Endometrial microvascular endothelial cells (primary cell): Measurements from ENCODE around the gene GATA1. TPM values are rescaled to one million over a fixed set of nuclear protein-coding genes. Genes with fewer than 3 reads are reported as not detected.

Source experiments
- in situ Hi-C: cut with HindIII; loops from 2 replicates; pipeline ENCODE4 v1.10.0; 2017; ENCODE audit warnings: low sequenced_read_pairs, low pct_unique_long_range_greater_than_20kb; ENCODE audit errors: inconsistent ontology term
- total RNA-seq: library from RNA; depleted of rRNA; stranded (reverse); fragments of >200 nt; gene quantifications from one replicate; pipeline ENCODE4 v1.2.3, GENCODE V29; 2015; ENCODE audit errors: inconsistent ontology term

GATA1 gene
- not detected for total RNA-seq

DNA sequence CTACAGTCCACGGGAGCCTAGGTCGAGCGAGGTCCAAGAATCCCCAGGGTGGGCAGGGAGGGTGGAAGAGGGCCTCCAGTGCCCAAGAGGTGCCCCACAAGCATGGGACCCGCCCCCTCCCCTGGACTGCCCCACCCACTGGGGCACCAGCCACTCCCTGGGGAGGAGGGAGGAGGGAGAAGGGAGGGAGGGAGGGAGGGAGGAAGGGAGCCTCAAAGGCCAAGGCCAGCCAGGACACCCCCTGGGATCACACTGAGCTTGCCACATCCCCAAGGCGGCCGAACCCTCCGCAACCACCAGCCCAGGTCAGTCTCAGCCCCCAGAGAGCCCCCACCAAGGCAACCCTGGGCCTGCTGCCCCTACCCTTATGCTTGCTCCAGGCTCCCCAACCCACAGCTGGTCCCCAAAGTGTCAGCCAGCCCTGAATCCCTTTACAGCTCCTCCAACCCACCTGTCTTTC is at the start of gene GATA1:
Gene GATA1 (plus strand): TSS at position 250 of the 460 bp plus-strand sequence. CDS start 4,520 bp downstream, outside the sequence.
- in situ Hi-C loops: no loop called here

DNA sequence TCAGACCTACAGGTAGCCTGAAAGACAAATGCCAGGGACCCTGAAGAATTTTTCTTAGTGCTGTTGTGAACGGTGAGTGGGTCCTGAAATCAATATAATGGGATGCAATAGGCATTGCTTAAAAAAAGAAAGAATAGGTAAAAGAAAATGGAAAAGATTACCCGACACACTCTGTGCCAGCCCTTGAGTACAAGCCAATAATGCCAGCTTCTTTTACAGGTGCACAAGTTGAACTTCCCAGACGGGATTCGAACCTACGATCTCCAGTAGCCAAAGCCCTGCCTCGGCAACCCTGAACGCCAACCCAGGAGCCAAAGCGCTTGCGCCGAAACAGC is 49.5 kb upstream of the GATA1 start:
- in situ Hi-C loops: no loop called here

DNA sequence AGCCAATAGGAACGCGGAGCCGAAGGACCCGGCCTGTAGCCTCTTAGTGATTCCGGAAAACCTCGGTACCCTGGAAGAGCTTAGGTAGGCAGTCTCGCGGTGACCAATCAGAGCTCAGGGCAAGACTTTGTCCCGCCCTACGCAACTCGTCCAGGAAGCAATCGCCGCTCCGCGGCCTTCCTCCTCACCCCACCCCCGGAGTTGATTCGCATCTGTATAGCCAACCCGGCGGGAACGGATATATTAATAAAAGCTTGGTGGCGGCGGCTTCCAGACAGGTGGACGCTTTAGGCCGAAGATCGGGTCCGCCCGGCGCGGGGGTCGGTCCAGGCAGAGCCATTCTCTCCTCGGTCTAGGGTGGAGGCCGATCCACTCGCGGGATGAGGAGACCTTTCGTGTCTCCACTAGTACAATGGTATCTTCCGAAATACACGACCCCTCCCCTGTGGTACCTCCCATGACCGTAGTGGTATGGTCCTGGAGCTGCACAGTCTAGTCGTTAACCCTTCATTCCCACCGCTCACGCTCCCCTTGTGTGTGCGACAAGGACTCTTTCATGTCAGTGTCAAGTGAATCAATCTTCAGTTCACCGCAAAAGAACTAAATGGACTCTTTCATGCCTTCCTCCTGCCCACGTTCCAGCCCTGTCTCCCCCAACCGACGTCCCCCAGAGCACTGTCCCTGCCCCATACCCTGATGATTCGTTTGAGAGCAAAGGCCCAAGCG is 49.0 kb upstream of the GATA1 start:
- in situ Hi-C loops: no loop called here

DNA sequence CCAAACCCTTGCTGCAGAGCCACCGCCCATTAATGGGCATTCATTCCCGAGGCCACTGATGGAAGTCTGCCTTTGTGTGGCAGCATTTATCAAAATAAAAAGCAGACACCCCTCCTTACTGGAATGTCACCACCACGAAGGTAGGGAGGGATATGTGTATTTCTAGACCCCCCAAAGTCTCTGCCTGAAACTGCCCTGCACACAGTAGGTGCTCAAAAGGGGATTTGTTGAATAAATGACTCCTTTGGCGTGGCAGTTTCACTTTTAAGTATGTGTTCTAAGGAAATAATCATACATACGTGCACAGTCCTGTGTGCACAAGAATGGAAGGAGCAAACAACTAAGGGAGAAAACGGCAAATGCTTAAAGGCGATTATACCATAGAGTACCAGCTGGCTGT is 48.5 kb upstream of the GATA1 start:
- in situ Hi-C loops: no loop called here

DNA sequence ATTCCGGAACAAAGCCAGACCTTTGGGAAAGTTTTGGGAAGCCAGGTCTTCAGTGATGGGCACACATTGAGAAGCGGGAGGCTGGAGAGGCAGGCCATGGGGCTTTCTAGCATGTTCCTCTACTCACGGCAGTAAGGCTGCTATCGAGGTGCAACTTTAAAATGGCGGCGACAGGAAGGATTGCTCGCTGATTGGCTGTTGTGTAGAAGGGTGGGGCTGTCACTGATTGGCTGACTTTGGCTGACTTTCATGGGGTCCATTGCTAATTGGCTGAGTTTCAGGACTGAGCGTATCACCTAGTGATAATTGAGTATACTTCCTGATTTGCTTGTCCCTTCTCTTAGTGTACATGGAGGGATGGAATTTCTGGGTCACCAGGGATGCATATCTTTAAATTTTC is 44.6 kb upstream of the GATA1 start:
- in situ Hi-C loops: no loop called here

DNA sequence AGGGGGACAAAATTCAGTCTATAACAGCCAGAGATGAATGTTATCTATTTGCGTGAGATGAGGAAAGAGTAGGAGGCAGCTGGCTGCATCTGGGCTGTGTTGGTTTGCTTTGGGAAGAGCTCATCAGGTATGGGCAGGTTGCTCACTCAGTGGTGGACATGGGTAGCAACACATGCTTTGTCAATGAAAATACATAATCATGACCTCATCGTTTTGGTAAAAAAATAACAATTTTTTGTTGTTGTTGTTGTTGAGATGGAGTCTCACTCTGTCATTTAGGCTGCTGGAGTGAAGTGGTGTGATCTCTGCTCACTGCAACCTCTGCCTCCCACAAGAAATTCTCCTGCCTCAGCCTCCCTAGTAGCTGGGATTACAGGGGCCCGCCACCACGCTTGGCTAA is 41.2 kb upstream of the GATA1 start:
- in situ Hi-C loops: no loop called here

DNA sequence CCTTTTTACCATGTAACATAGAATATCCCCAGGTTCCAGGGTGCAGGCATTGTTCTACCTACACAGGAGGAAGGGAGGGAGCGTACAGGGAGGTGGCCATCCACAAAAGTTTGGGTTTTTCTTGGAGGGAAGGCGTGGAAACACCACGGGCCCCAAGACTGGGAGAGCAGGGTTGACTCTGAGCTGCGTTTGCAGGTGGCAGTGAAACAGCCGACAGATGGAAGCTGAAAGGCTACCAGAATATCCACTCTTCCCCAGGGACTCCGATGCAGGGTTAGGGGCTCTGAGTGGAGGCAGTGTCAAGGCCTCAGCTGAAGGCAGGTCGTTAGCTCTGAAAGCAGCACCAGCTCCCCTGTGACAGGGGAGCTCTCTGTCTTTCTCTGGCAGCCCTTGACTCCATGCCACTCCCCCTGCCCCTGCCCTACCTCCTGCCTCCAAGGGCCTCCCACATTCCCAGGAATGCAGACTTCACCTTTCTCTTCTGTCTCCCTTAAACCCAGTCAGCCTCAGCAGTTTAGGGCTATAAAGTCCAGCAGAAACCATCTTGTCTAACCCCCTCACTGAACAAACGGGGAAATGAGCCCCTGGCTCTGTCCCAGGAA is 38.9 kb upstream of the GATA1 start:
- in situ Hi-C loops: no loop called here

DNA sequence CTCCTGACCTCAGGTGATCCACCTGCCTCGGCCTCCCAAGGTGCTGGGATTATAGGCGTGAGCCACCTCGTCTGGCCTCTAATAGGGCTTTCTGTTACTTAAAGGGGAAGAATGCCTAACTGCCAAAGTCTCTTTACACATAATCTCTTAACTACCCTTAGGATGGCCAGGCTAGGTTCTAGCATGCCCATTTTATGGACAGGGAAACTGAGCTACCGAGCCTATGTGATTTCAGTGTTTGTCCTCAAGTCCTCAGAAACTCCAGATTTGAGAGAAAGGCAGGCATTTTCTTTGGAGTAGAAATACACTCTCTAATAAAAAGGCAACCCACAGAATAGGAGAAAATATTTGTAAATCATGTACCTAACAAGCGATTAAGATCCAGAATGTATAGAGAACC is 37.2 kb upstream of the GATA1 start:
- in situ Hi-C loops: no loop called here

DNA sequence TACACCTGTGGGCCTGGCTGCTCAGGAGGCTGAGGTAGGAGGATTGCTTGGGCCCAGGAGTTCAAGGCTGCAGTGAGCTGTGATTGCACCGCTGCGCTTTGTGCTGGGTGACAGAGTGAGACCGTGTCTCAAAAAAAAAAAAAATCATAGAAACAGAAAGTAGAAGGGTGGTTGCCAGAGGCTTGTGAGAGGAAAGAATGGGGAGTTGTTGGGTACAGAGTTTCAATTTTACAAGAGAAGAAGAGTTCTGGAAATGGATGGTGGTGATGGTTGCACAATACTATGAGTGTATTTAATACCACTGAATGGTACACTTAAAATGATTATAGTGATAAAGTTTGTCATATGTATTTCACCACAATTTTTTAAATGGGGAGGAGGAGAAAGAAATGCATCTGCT is 35.0 kb upstream of the GATA1 start:
- in situ Hi-C loops: no loop called here

DNA sequence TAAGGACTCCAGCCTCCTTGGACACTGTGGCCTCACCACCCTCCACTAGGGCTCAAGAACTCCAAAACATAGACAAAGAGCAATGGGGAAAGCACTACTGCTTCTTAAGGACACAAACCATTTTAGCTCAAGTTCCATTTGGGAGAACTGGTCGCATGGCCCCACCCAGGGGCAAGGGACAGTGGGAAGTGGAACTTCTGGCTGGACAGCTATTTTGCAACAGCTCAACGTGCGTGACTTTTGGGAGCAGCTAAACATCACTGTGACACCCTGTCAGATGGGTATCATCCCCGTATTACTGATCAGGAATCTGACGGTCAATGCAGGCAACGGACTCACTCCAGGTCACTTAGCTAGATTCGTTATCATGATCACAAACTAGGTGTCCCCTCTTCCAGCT is 33.9 kb upstream of the GATA1 start:
- in situ Hi-C loops: no loop called here

DNA sequence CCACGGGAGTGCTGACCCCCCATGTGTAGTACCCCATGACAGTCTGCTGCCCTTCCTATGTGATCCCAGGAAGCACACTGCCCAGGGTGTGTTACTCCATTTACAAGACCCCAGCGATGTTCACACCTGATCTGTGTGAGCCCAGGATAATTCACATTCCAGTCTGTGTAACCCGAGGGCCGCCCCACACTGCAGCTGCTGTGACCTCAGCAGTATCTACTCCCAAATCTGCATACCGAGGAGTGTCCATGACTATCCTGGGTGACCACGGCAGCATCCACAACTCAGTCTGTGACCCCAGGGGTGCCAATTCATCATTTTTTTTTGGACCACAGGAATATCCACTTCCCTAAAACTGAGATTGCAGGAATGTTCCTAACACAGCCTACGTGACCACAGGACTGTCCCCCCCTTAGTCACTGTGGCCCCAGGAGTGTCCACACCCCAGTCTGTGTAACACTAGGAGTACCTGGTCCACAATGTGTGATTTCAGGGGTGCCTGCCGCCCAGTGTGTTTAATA is 32.6 kb upstream of the GATA1 start:
- in situ Hi-C loops: no loop called here

DNA sequence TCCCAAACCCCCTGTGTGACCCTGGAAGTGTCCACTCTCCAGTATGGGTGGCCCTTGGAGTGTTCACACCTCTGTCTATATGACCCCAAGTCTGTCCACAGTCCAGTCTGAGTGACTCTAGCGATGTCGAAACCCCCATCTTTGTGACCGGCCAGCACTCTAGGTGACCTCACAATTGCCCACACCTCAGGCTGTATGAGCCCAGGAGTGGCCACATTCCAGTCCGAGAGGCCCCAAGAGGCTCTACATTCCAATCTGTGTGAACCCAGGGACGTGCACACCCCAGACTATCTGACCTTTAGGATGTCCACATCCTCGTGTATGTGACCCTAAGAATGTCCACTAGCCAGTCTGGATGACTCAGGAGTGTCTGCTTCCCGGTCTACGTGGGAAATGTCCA is 32.2 kb upstream of the GATA1 start:
- in situ Hi-C loops: no loop called here

DNA sequence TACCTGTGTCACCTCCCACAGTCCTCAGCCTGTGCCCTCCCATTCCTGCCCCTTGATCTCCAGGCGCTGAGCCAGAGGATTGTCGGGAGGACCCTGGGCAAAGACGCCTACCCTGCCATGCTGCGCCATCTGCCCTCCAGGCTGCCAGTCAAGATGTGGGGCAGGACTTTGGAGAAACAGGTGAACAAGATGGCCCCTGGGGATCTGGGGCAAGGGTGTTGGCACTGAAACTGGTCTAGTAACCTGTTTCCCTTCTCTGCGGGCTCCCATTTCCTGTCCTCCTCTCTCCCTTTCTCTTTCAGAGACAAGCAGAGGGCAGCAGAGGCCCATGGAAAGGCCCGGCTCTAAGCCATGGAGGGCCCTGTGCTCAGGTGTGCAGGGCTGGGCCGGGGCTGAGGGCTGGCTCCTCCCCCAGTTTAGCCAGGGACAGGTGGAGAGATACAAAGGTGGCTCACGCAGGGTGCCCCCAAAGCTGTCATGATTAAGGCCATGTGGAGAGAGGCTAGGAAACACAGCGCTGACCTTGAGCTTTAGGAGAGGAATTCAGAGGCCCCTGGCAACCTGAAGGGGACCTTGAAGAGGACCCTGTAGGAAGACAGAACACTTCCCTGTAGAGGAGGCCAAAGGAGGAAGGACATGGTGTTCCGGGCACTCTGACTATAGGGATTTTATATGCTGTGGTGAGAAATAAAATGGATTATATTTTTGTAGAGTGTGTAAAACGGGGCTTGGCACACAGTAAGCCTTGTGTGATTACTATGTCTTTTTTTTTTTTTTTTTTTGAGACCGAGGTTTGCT is 24.5 kb upstream of the GATA1 start, which contains the start of gene GLOD5:
Gene GLOD5 (plus strand): TSS at position 74 of the 798 bp plus-strand sequence. CDS start 44 bp downstream, at position 118.
- in situ Hi-C loops: no loop called here

DNA sequence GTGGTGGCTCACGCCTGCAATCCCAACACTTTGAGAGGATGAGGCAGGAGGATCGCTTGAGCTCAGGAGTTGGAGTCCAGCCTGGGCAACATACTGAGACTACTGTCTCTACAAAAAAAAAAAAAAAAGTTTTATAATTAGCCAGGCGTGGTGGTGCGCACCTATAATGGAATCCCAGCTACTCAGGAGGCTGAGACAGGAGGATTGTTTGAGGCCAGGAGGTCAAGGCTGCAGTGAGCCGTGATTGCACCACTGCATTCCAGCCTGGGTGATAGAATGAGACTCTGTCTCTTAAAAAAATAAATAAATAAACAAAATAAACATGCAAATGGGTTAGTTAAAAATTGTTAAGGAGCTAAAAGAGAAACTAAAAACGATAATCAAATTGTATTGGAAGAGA is 17.2 kb upstream of the GATA1 start:
- in situ Hi-C loops: no loop called here

DNA sequence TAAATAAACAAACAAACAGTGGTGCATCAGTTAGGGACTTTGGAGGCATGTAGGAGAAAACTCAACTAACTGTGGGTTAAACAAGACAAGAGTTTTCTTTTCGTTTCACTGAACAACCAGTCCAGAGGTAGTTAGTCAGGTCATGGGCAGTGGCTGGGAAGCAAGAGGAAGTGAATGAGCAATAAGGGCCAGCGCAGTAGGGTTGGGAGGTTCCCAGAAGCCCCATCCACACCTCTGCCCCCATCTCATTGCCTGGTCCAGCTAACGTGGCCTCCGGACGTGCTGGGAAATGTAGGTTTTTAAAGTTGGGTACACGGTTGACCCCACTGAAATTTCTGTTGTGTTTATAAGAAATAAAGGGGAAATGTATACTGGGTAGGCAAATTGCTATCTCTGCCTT is 16.1 kb upstream of the GATA1 start:
- in situ Hi-C loops: no loop called here

DNA sequence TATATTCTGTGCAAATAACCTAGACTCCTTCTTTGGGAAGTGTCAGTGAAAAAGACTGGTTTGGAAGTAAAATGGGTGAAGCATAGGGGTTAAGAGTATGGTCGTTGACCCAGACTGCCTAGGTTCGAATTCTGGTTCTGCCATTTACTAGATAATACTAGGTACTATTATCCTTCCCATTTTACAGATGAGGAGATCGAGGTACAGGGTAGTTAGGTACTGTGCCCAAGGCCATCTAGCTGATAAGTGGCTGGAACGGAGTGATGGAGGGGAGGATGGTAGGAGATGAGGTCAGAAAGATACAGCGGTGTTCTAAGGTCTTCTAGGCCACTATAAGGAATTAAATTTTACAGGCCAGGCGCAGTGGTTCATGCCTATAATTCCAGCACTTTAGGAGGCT is 13.8 kb upstream of the GATA1 start:
- in situ Hi-C loops: no loop called here

DNA sequence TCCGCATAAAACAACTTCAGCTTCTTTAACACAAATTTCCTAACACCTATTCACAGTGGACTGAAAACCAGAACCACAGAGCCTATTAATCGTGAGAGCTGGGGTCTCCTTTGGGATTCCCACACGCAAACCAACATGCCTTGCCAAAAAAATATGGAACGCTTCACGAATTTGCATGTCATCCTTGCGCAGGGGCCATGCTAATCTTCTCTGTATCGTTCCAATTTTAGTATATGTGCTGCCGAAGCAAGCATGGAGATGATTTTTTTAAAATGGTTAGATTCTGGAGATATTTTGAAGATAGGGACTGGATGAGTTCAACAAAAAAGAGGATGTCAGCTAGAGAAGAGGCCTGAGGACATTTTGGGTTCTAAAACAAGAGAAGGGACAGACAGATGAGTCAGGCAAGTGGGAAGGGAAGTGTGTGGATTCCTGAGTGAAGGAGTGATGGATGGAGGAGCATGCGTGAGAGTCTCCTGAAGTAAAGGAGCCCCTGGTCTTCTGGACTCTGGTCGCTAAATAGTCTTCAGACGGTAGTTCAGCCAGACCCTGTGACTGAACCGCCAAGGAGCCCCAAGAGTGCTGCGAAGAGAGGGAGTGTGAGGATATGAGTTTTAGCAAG is 9.5 kb upstream of the GATA1 start:
- in situ Hi-C loops: no loop called here

DNA sequence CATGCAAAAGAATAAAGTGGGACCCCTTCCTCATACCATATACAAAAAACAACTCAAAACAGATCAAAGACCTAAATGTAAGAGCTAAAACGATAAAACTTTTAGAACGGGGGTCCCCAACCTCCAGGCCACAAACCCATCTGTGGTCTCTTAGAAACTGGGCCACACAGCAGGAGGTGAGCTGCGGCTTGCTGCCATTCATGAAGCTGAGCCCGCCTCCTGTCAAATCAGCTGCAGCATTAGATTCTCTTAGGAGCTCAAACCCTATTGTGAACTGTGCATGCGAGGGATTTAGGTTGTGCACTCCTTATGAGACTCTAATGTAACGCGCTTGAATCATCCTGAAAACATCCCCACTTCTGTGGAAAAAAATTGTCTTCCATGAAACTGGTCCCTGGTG is 7.0 kb upstream of the GATA1 start:
- in situ Hi-C loops: no loop called here

DNA sequence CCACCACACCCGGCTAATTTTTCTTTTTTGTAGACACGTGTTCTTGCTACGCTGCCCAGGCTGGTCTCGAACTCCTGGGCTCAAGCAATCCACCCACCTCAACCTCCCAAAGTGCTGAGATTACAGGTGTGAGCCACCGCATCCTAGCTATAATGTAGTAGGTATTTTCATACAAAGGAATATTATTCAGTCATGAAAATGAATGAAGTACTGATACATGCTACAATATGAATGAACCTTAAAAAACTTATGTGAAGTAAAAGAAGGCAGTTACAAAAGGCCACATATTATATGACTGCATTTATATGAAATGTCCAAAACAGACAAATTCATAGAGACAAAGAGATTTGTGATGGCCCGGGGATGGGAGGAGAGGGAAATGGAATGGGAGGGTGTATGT is 4.7 kb upstream of the GATA1 start:
- in situ Hi-C loops: no loop called here
